Measurements from ENCODE around the gene FNTB. TPM values are rescaled to one million over a fixed set of nuclear protein-coding genes. Genes with fewer than 3 reads are reported as not detected.

FNTB gene
- total and polyA plus RNA-seq, 2 donors (not counting 3 experiments of a cell fraction or from before 2014, with no cell fraction given), result 21.0 to 21.6 TPM

DNA sequence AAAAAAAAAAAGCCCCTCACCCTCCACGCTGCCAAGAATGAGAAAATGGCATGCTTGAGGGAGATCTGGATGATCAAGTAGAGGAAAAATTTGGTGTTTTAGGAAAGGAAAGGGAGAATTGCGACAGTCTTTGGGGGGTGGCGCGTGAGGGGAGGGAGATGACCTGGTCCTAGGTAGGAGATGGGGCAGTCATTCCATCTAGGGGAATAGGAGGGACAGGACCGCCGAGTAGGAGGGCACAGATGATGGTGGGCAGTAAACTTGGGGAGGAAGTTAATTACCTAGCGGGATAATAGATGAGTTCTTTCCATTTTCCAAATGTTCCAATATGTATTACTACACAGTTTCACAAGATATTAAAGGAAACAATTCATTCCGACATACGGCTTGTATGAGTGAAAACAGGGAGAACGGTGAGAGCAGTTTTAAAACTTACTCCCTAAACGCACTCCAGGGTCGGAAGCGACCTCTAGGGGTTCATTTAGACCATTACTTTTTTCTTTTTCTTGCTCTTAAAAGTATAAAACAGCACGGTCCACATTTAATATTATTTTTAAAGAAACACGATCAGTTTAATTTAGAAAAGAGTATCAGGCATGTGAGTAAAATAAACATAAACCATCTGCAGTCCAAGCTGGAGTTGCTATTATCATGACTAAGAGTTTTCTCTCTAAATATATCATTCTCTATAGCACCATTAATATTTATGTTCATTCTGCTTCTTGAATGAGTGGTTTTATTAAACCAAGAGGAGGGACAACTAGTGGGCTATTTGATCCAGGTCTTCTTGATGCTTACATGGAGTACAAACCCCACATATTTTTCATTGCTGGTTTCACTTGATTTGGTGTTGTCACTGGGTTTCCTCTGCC is 3.0 kb upstream of the FNTB start:
- DNase-seq (ENCODE audit: low read depth, low spot score), result peak; percentile 76
- H3K27me3 ChIP-seq (ENCODE audit: control insufficient read depth in 2 of 2, insufficient read depth in 2 of 2, low read length in 2 of 2), result peaks cover 14 to 26% of the 10 kb centered on the region in 2 experiments
- peak overlapping the region in 1 of 3 experiments; percentile 19 for H3K4me3 ChIP-seq (replicated peaks in 1 of 3; ENCODE audit: insufficient read depth in 1 of 3, low read depth in 1 of 3, low read length in 3 of 3)
- peaks cover 4% of the 10 kb centered on the region for H3K79me2 ChIP-seq (ENCODE audit: control insufficient read depth, insufficient read depth, low read length)
- peak overlapping the region; percentile 85 for H3K4me2 ChIP-seq (ENCODE audit: insufficient read depth, low read length)
- dilution Hi-C loops (cut with MboI; ENCODE audit: extremely low pct_ligation_motif_present, low sequenced_read_pairs) (no loop called here), intact Hi-C loops (cut with micrococcal nuclease) (loop anchor here (1.0 to 5.0 kb wide), 2 partner anchors 160 to 181 kb away; no protein-coding TSS in a partner anchor)
- H3K9ac ChIP-seq (replicated peaks; ENCODE audit: extremely low read depth, insufficient read depth, low read length), result no peak overlapping the region
- ChIA-PET CTCF (interaction anchor here (0.7 to 2.8 kb wide), 4 partner anchors 10 to 161 kb away, joined by 4 to 13 read pairs (median 6); no protein-coding TSS in a partner anchor), POLR2A (interaction anchor here (0.7 kb wide), 1 partner anchor 36 kb away, joined by 5 read pairs; no protein-coding TSS in a partner anchor)
- peak overlapping the region; percentile 71 for H2AFZ ChIP-seq (ENCODE audit: low read depth, low read length)
- H3K27ac ChIP-seq (ENCODE audit: insufficient read depth, low read depth, low read length), result no peak overlapping the region
- TF ChIP-seq EZH2 (IDR thresholded peaks at IDR 0.05; ENCODE audit: borderline replicate concordance, low read depth, low read length, severe bottlenecking), result no peak
- TF ChIP-seq, protein P1, sequence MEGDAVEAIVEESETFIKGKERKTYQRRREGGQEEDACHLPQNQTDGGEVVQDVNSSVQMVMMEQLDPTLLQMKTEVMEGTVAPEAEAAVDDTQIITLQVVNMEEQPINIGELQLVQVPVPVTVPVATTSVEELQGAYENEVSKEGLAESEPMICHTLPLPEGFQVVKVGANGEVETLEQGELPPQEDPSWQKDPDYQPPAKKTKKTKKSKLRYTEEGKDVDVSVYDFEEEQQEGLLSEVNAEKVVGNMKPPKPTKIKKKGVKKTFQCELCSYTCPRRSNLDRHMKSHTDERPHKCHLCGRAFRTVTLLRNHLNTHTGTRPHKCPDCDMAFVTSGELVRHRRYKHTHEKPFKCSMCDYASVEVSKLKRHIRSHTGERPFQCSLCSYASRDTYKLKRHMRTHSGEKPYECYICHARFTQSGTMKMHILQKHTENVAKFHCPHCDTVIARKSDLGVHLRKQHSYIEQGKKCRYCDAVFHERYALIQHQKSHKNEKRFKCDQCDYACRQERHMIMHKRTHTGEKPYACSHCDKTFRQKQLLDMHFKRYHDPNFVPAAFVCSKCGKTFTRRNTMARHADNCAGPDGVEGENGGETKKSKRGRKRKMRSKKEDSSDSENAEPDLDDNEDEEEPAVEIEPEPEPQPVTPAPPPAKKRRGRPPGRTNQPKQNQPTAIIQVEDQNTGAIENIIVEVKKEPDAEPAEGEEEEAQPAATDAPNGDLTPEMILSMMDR (IDR thresholded peaks at IDR 0.05; ENCODE audit: extremely low read depth in 1 of 2, insufficient read depth in 1 of 2, low read depth in 1 of 2, low read length in 2 of 2), result peak; percentile 54 to 61
- H3K9me1 ChIP-seq (replicated peaks; ENCODE audit: control insufficient read depth, extremely low read depth, insufficient read depth, low read length), result no peaks in the 10 kb centered on the region
- H3K36me3 ChIP-seq (ENCODE audit: control insufficient read depth in 2 of 2, extremely low read depth in 1 of 2, insufficient read depth in 2 of 2, low read length in 2 of 2), result no peaks in the 10 kb centered on the region
- no peaks in the 10 kb centered on the region for H4K20me1 ChIP-seq (replicated peaks; ENCODE audit: control insufficient read depth, extremely low read depth, insufficient read depth, low read length)
- no TSS peak for BruUV-seq (replicated peaks)
- H3K4me1 ChIP-seq (ENCODE audit: control insufficient read depth, extremely low read depth, insufficient read depth, low read length), result peaks cover 15% of the 10 kb centered on the region
- FAIRE-seq, result peak; percentile 74
- H3K9me3 ChIP-seq (replicated peaks; ENCODE audit: control insufficient read depth, insufficient read depth, low read length), result no peaks in the 10 kb centered on the region

DNA sequence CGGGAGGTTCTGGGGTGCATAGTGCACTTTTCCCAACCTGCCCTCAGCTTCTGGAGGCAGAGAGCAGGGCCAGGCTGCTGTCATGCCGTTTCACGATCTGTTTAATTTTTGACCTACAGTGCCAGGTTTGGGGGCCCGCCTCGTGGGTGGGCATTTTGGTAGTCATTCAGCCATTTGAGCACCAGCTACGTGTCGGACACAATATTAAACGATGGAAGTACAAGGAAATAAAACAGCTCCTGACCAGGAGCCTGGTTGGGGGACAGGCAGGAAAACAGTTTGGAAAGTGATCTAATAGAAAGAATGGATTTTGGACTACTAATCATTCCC is 708 bp downstream of the FNTB start:
- CTCF ChIA-PET, result interaction anchor here (0.6 to 7.3 kb wide), 17 partner anchors 12 to 317 kb away, joined by 3 to 109 read pairs (median 4); partner anchors contain the start of genes CHURC1 and MAX
- dilution Hi-C loops (cut with MboI; ENCODE audit: extremely low pct_ligation_motif_present, low sequenced_read_pairs) (no loop called here), intact Hi-C loops (cut with micrococcal nuclease) (loop anchor here (1.0 to 5.0 kb wide), 5 partner anchors 33 to 425 kb away; partner anchors contain the start of genes CHURC1, FUT8 and MAX)
- Histone ChIP-seq H3K27me3 (ENCODE audit: control insufficient read depth in 2 of 2, insufficient read depth in 2 of 2, low read length in 2 of 2) (peaks cover 5 to 18% of the 10 kb centered on the region in 2 experiments), H3K9me1 (replicated peaks; ENCODE audit: control insufficient read depth, extremely low read depth, insufficient read depth, low read length) (no peaks in the 10 kb centered on the region), H3K27ac (ENCODE audit: insufficient read depth, low read depth, low read length) (peak overlapping the region; percentile 32), H3K9me3 (replicated peaks; ENCODE audit: control insufficient read depth, insufficient read depth, low read length) (no peaks in the 10 kb centered on the region), H3K4me1 (ENCODE audit: control insufficient read depth, extremely low read depth, insufficient read depth, low read length) (peaks cover 15% of the 10 kb centered on the region), H4K20me1 (replicated peaks; ENCODE audit: control insufficient read depth, extremely low read depth, insufficient read depth, low read length) (no peaks in the 10 kb centered on the region), H3K9ac (replicated peaks; ENCODE audit: extremely low read depth, insufficient read depth, low read length) (peak overlapping the region; percentile 66), H3K36me3 (ENCODE audit: control insufficient read depth in 2 of 2, extremely low read depth in 1 of 2, insufficient read depth in 2 of 2, low read length in 2 of 2) (no peaks in the 10 kb centered on the region), H3K4me3 (replicated peaks in 1 of 3; ENCODE audit: insufficient read depth in 1 of 3, low read depth in 1 of 3, low read length in 3 of 3) (peak overlapping the region; percentile 40 to 76 (median 63)), H2AFZ (ENCODE audit: low read depth, low read length) (peak overlapping the region; percentile 89), H3K4me2 (ENCODE audit: insufficient read depth, low read length) (peak overlapping the region; percentile 73), H3K79me2 (ENCODE audit: control insufficient read depth, insufficient read depth, low read length) (peaks cover 4% of the 10 kb centered on the region)
- POLR2A ChIA-PET, result interaction anchor here (0.6 to 0.8 kb wide), 2 partner anchors 18 to 34 kb away, joined by 3 read pairs; no protein-coding TSS in a partner anchor
- FAIRE-seq (no peak), DNase-seq (ENCODE audit: low read depth, low spot score) (no peak)
- no TSS peak for BruUV-seq (replicated peaks)
- TF ChIP-seq POLR2AphosphoS5 (IDR thresholded peaks at IDR 0.05; ENCODE audit: insufficient read depth, low read depth, low read length) (no peak), MAX (IDR thresholded peaks at IDR 0.05; ENCODE audit: insufficient read depth, insufficient read length) (no peak), EZH2 (IDR thresholded peaks at IDR 0.05; ENCODE audit: borderline replicate concordance, low read depth, low read length, severe bottlenecking) (no peak), MYC (IDR thresholded peaks at IDR 0.05; ENCODE audit: low read depth, low read length) (no peak), FOS (IDR thresholded peaks at IDR 0.05; ENCODE audit: borderline replicate concordance, insufficient read depth, low read length) (no peak), JUN (IDR thresholded peaks at IDR 0.05; ENCODE audit: borderline replicate concordance, insufficient read depth, insufficient read length, low read depth) (no peak), POLR2A (IDR thresholded peaks at IDR 0.05; ENCODE audit: low read depth, low read length) (no peak), GATA2 (IDR thresholded peaks at IDR 0.05; ENCODE audit: insufficient read depth, insufficient read length, low read depth, low read length) (no peak)
- TF ChIP-seq, protein P1 (IDR thresholded peaks at IDR 0.05; ENCODE audit: extremely low read depth in 1 of 2, insufficient read depth in 1 of 2, low read depth in 1 of 2, low read length in 2 of 2), result no peak

All from endothelial cell of umbilical vein (primary cell).